Glomerular endothelial cell (primary cell): ENCODE measurements around the gene CCDC63. TPM values are rescaled to one million over a fixed set of nuclear protein-coding genes. Genes with fewer than 3 reads are reported as not detected.
"Not testable (repeated sequence)": the region's sequence is repeated elsewhere in the genome, so short reads cannot be mapped to it uniquely, and the experiment has no call there.

Experiments
- DNase-seq: peaks from one replicate; pipeline ENCODE4 v3.0.0-alpha.2; 2011; ENCODE audit warnings: low read depth, low spot score; ENCODE audit errors: extremely low read depth
- total RNA-seq: library from RNA; depleted of rRNA; stranded (reverse); fragments of >200 nt; gene quantifications from 2 replicates; pipeline ENCODE4 v1.2.3, GENCODE V29; 2015

CCDC63 gene
- total RNA-seq, 1 donor from 2014 or later = not detected

- no peak for DNase-seq
Observed at GRCh38 chr12:110844131-110844530, 2.7 kb upstream of the CCDC63 start.

GRCh38 chr12:110844551-110845338, 2.0 kb upstream of the CCDC63 start:
- no peak for DNase-seq

- DNase-seq = no peak
Observed at GRCh38 chr12:110845339-110845682, 1.5 kb upstream of the CCDC63 start.

GRCh38 chr12:110848314-110848923, 1.6 kb downstream of the CCDC63 start:
- no peak for DNase-seq

GRCh38 chr12:110849221-110849620, 2.4 kb downstream of the CCDC63 start:
- no peak for DNase-seq

- DNase-seq = no peak
Observed at GRCh38 chr12:110849748-110850403, 3.1 kb downstream of the CCDC63 start.

- no peak for DNase-seq
Observed at GRCh38 chr12:110850762-110851161, 4.0 kb downstream of the CCDC63 start.

GRCh38 chr12:110853836-110854235, 7.0 kb downstream of the CCDC63 start:
- no peak for DNase-seq

GRCh38 chr12:110856542-110856941, 9.8 kb downstream of the CCDC63 start:
- DNase-seq = no peak

- DNase-seq = no peak
Observed at GRCh38 chr12:110857528-110857927, 10.7 kb downstream of the CCDC63 start.

GRCh38 chr12:110857954-110858353, 11.2 kb downstream of the CCDC63 start:
- DNase-seq = not testable (repeated sequence)

- DNase-seq = no peak
Observed at GRCh38 chr12:110858848-110859247, 12.1 kb downstream of the CCDC63 start.

GRCh38 chr12:110860833-110861296, 14.1 kb downstream of the CCDC63 start:
- peak; percentile 22 for DNase-seq

GRCh38 chr12:110861729-110862128, 14.9 kb downstream of the CCDC63 start:
- DNase-seq = no peak

GRCh38 chr12:110862329-110862728, 15.5 kb downstream of the CCDC63 start:
- DNase-seq = peak; percentile 36

GRCh38 chr12:110863161-110863560, 16.4 kb downstream of the CCDC63 start:
- DNase-seq = no peak

- no peak for DNase-seq
Observed at GRCh38 chr12:110865521-110865920, 18.7 kb downstream of the CCDC63 start.

GRCh38 chr12:110869026-110869425, 22.2 kb downstream of the CCDC63 start:
- DNase-seq = no peak

- DNase-seq = no peak
Observed at GRCh38 chr12:110869803-110870202, 23.0 kb downstream of the CCDC63 start.

GRCh38 chr12:110872100-110872499, 25.3 kb downstream of the CCDC63 start:
- DNase-seq = no peak

GRCh38 chr12:110874351-110874750, 27.6 kb downstream of the CCDC63 start:
- no peak for DNase-seq

GRCh38 chr12:110874781-110875180, 28.0 kb downstream of the CCDC63 start:
- DNase-seq = no peak
